GM23338 (cell line): Measurements from ENCODE around the gene PPFIA2. TPM values are rescaled to one million over a fixed set of nuclear protein-coding genes. Genes with fewer than 3 reads are reported as not detected.

Experiments
- ATAC-seq: fragments of 200-7000 bp; cut with Tn5 transposase; 3 replicates; pipeline ENCODE4 v1.9.1; 2020
- DNase-seq: peaks from one replicate; pipeline ENCODE4 v3.0.0-alpha.2; 2015; ENCODE audit warnings: low spot score
- H2AFZ ChIP-seq: fragments of 200-600 bp; sonication (generic); 2 replicates; pipeline ENCODE4 v1.8.0; 2016; ENCODE audit warnings: antibody characterized with exemption, mild to moderate bottlenecking, moderate library complexity
- H3F3A ChIP-seq: fragments of 200-600 bp; sonication (generic); replicated peaks from 2 replicates; pipeline ENCODE4 v1.8.0; 2017; ENCODE audit warnings: antibody characterized with exemption, mixed run types, low read depth
- H3K27ac ChIP-seq: fragments of 200-600 bp; sonication (generic); 2 replicates; pipeline ENCODE4 v1.6.1; 2016; ENCODE audit warnings: low read depth
- H3K27me3 ChIP-seq: fragments of 200-600 bp; sonication (generic); 2 replicates; pipeline ENCODE4 v1.8.0; 2016; ENCODE audit warnings: mild to moderate bottlenecking, mixed run types, moderate library complexity; ENCODE audit not compliant: insufficient read depth
- H3K36me3 ChIP-seq: fragments of 200-600 bp; sonication (generic); 2 replicates; pipeline ENCODE4 v1.8.0; 2016; ENCODE audit warnings: mild to moderate bottlenecking; ENCODE audit not compliant: insufficient read depth
- H3K4me1 ChIP-seq: fragments of 200-600 bp; sonication (generic); 2 replicates; pipeline ENCODE4 v1.8.0; 2016; ENCODE audit warnings: mild to moderate bottlenecking, moderate library complexity; ENCODE audit not compliant: insufficient read depth
- H3K4me2 ChIP-seq: fragments of 200-600 bp; sonication (generic); 2 replicates; pipeline ENCODE4 v1.7.1; 2017; ENCODE audit warnings: mixed run types
- H3K4me3 ChIP-seq: fragments of 200-600 bp; sonication (generic); 2 replicates; pipeline ENCODE4 v1.6.1; 2016; ENCODE audit warnings: mixed run types
- H3K79me2 ChIP-seq: fragments of 200-600 bp; sonication (generic); replicated peaks from 2 replicates; pipeline ENCODE4 v1.8.0; 2017; ENCODE audit warnings: mild to moderate bottlenecking; ENCODE audit not compliant: insufficient read depth
- H3K9me2 ChIP-seq: fragments of 200-600 bp; sonication (generic); 2 replicates; pipeline ENCODE4 v1.8.0; 2017; ENCODE audit not compliant: insufficient read depth
- H4K20me1 ChIP-seq: fragments of 200-600 bp; sonication (generic); replicated peaks from 2 replicates; pipeline ENCODE4 v1.8.0; 2017; ENCODE audit warnings: mild to moderate bottlenecking; ENCODE audit not compliant: insufficient read depth
- H3K27ac Mint-ChIP-seq: 2 replicates; pipeline ENCODE4 v1.8.0; 2020; ENCODE audit warnings: inconsistent platforms, mild to moderate bottlenecking, moderate library complexity, mixed read lengths
- H3K27me3 Mint-ChIP-seq: 3 replicates; pipeline ENCODE4 v1.8.0; 2022; ENCODE audit warnings: low read depth, mild to moderate bottlenecking, moderate library complexity, mixed read lengths, inconsistent platforms; ENCODE audit not compliant: insufficient read depth, poor library complexity
- H3K36me3 Mint-ChIP-seq: 3 replicates; pipeline ENCODE4 v1.8.0; 2021; ENCODE audit warnings: low read depth, mild to moderate bottlenecking, inconsistent platforms, moderate library complexity, mixed read lengths
- H3K4me1 Mint-ChIP-seq: 3 replicates; pipeline ENCODE4 v1.8.0; 2020; ENCODE audit warnings: mild to moderate bottlenecking, inconsistent platforms, mixed read lengths
- H3K4me3 Mint-ChIP-seq: 3 replicates; pipeline ENCODE4 v1.8.0; 2021; ENCODE audit warnings: moderate library complexity, mild to moderate bottlenecking, inconsistent platforms, mixed read lengths
- H3K9me3 Mint-ChIP-seq: 3 replicates; pipeline ENCODE4 v1.8.0; 2020; ENCODE audit warnings: moderate library complexity, mild to moderate bottlenecking, inconsistent platforms, mixed read lengths
- CREB1 ChIP-seq: fragments of 250-450 bp; sonication (Bioruptor Pico); IDR thresholded peaks from 2 replicates; pipeline ENCODE4 v1.5.0; 2020; ENCODE audit warnings: low read depth, mild to moderate bottlenecking, moderate library complexity
- CTCF ChIP-seq, 2 experiments: fragments of 200-600 bp in 1 of 2; sonication (generic) in 1 of 2; conservative IDR thresholded peaks; 2 replicates each; pipeline versions ENCODE4 v1.5.1 to v1.6.1; 2016 to 2017; ENCODE audit warnings: antibody characterized with exemption in 2 of 2, low read depth in 2 of 2, mild to moderate bottlenecking in 2 of 2, moderate library complexity in 1 of 2
- EZH2 ChIP-seq: fragments of 200-600 bp; sonication (generic); IDR thresholded peaks from one replicate; pipeline ENCODE4 v1.8.0; 2017; ENCODE audit warnings: antibody characterized with exemption, mild to moderate bottlenecking, low read depth; ENCODE audit not compliant: unreplicated experiment
- EZH2phosphoT487 ChIP-seq: fragments of 200-600 bp; sonication (generic); IDR thresholded peaks from one replicate; pipeline ENCODE4 v1.8.1; 2018; ENCODE audit warnings: antibody characterized with exemption; ENCODE audit not compliant: unreplicated experiment
- JUNB ChIP-seq: IDR thresholded peaks from one replicate; pipeline ENCODE4 v1.6.1; 2016; ENCODE audit warnings: antibody characterized with exemption; ENCODE audit not compliant: unreplicated experiment
- NANOG ChIP-seq: IDR thresholded peaks from 2 replicates; pipeline ENCODE4 v1.6.1; 2016; ENCODE audit warnings: antibody characterized with exemption, borderline replicate concordance
- POLR2AphosphoS5 ChIP-seq: IDR thresholded peaks from 2 replicates; pipeline ENCODE4 v1.6.1; 2016; ENCODE audit warnings: antibody characterized with exemption, low read depth
- REST ChIP-seq: IDR thresholded peaks from one replicate; pipeline ENCODE4 v1.6.1; 2018; ENCODE audit warnings: antibody characterized with exemption; ENCODE audit not compliant: unreplicated experiment
- STAT1 ChIP-seq: IDR thresholded peaks from one replicate; pipeline ENCODE4 v1.6.1; 2016; ENCODE audit warnings: antibody characterized with exemption; ENCODE audit not compliant: unreplicated experiment
- ZNF114 ChIP-seq: fragments of 250-450 bp; sonication (Bioruptor Pico); IDR thresholded peaks from 2 replicates; pipeline ENCODE4 v1.5.0; 2020; ENCODE audit warnings: mild to moderate bottlenecking, moderate library complexity
- polyA plus RNA-seq: library from polyadenylated mRNA; unstranded; fragments of >200 nt; fragmentation: Nextera tagmentation; extraction: Ambion mirVana; gene quantifications from 2 replicates; pipeline ENCODE4 v1.2.1, GENCODE V29; 2016
- total RNA-seq: library from RNA; depleted of rRNA; stranded (reverse); fragments of >200 nt; shearing (Covaris generic); gene quantifications from 2 replicates; pipeline ENCODE4 v1.2.3, GENCODE V29; 2014
- TF ChIP-seq, protein P1 (sequence below): IDR thresholded peaks from 2 replicates; pipeline ENCODE4 v1.6.1; 2016; ENCODE audit warnings: antibody characterized with exemption

PPFIA2 gene
- total and polyA plus RNA-seq, 2 experiments from 2014 or later: 5.4 to 7.2 TPM

DNA sequence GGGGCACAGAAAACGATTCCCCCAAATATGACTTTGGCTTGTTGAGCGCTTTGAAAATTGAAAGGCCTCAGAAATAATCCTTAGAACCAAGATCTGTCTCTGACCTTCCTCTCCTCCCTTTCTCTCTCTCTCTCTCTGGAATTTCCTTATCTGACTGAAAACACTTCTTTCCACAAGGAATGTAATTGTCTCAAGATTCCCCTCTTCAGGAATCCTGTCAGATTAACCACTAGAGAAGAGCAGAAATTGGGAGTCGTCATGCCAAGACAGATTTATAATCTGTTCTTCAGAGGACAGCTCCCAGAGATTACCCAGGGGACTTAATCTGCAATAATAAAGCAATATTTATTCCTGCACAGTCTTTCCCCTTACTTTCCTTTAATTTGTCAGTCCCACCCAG, 363.7 kb downstream of the PPFIA2 start (continued):
- no peak for TF ChIP-seq NANOG
- TF ChIP-seq CTCF (conservative IDR thresholded peaks at IDR 0.05; ENCODE audit: low read depth in 2 of 2): no peak
- TF ChIP-seq CREB1: no peak

GRCh38 chr12:81389550-81390099, 369.5 kb downstream of the PPFIA2 start:
- no peak for ATAC-seq
- H2AFZ ChIP-seq: no peak overlapping the region
- H3K36me3 Mint-ChIP-seq: no peaks in the 10 kb centered on the region
- TF ChIP-seq REST (no peak), ZNF114 (no peak), EZH2phosphoT487 (no peak), CREB1 (no peak), EZH2 (no peak), STAT1 (no peak), JUNB (no peak), CTCF (conservative IDR thresholded peaks at IDR 0.05; ENCODE audit: low read depth in 2 of 2) (no peak), POLR2AphosphoS5 (no peak), NANOG (no peak)
- TF ChIP-seq, protein P1, sequence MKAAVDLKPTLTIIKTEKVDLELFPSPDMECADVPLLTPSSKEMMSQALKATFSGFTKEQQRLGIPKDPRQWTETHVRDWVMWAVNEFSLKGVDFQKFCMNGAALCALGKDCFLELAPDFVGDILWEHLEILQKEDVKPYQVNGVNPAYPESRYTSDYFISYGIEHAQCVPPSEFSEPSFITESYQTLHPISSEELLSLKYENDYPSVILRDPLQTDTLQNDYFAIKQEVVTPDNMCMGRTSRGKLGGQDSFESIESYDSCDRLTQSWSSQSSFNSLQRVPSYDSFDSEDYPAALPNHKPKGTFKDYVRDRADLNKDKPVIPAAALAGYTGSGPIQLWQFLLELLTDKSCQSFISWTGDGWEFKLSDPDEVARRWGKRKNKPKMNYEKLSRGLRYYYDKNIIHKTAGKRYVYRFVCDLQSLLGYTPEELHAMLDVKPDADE: no peak

More at GRCh38 chr12:81389550-81390099, 369.5 kb downstream of the PPFIA2 start:
- no peak for DNase-seq
- Histone ChIP-seq H3F3A (no peaks in the 10 kb centered on the region), H3K4me2 (no peak overlapping the region), H3K4me3 (no peak overlapping the region), H3K79me2 (no peaks in the 10 kb centered on the region), H4K20me1 (no peaks in the 10 kb centered on the region), H3K36me3 (no peaks in the 10 kb centered on the region), H3K9me2 (no peaks in the 10 kb centered on the region), H3K4me1 (no peaks in the 10 kb centered on the region), H3K27me3 (no peaks in the 10 kb centered on the region), H3K27ac (no peak overlapping the region)
- H3K9me3 Mint-ChIP-seq: no peaks in the 10 kb centered on the region
- no peak overlapping the region for H3K27ac Mint-ChIP-seq
- no peak overlapping the region for H3K4me3 Mint-ChIP-seq
- H3K27me3 Mint-ChIP-seq: no peaks in the 10 kb centered on the region
- H3K4me1 Mint-ChIP-seq: no peaks in the 10 kb centered on the region
